NCI-H226 (cell line): ENCODE results near the gene FRAT2.
"Not testable (repeated sequence)": the region's sequence is repeated elsewhere in the genome, so short reads cannot be mapped to it uniquely, and the experiment has no call there.

ENCODE experiments used
- DNase-seq: peaks from one replicate; pipeline ENCODE4 v3.0.0-alpha.2; 2015

The FRAT2 gene

DNA sequence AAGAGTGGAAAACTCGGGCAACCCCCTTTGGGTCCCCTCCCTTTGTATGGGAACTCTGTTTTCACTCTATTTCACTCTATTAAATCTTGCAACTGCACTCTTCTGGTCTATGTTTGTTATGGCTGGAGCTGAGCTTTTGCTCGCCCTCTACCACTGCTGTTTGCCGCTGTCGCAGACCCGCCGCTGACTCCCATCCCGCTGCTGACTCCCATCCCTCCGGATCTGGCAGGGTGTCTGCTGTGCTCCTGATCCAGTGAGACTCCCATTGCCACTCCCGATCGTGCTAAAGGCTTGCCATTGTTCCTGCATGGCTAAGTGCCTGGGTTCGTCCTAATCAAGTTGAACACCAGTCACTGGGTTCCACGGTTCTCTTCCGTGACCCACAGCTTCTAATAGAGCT is 44.5 kb downstream of the FRAT2 start:
- DNase-seq, result not testable (repeated sequence)
